ENCODE measurements around the gene REEP3. TPM values are rescaled to one million over a fixed set of nuclear protein-coding genes. Genes with fewer than 3 reads are reported as not detected.

The REEP3 gene
- total and polyA plus RNA-seq, 2 donors (not counting 1 experiment from before 2014, with no cell fraction given), result 2.2 to 8.8 TPM

GRCh38 chr10:63627881-63628296, 106.7 kb downstream of the REEP3 start:
- peaks cover 17 to 28% of the 10 kb centered on the region in 2 donors for H3K4me1 ChIP-seq (ENCODE audit: control insufficient read depth in 2 of 2, insufficient read depth in 2 of 2, low read length in 2 of 2)
- CTCF ChIA-PET, result interaction anchor here (0.6 to 8.6 kb wide), 18 partner anchors 9 to 461 kb away, joined by 3 to 129 read pairs (median 6); no protein-coding TSS in a partner anchor
- peak overlapping the region in 1 of 5 experiments; percentile 81 for H3K4me3 ChIP-seq (ENCODE audit: control extremely low read depth in 1 of 5, extremely low read depth in 1 of 5, insufficient read depth in 1 of 5, low read depth in 2 of 5, low read length in 4 of 5)
- H3K9me3 Mint-ChIP-seq (ENCODE audit: insufficient read depth), result no peaks in the 10 kb centered on the region
- no peaks in the 10 kb centered on the region for H4K20me1 ChIP-seq (ENCODE audit: control insufficient read depth, insufficient read depth, low read length, poor library complexity, severe bottlenecking)
- POLR2A ChIA-PET, result no interaction called here
- no peaks in the 10 kb centered on the region for H3K36me3 ChIP-seq (replicated peaks in 1 of 2; ENCODE audit: control extremely low read depth in 1 of 2, control insufficient read depth in 1 of 2, extremely low read depth in 1 of 2, insufficient read depth in 2 of 2, low read length in 1 of 2)
- H3K27ac Mint-ChIP-seq, result no peak overlapping the region
- H3K9me3 ChIP-seq (ENCODE audit: control extremely low read depth in 1 of 3, control insufficient read depth in 2 of 3, insufficient read depth in 1 of 3, low read length in 2 of 3), result no peaks in the 10 kb centered on the region
- no peak overlapping the region for H2AFZ ChIP-seq (ENCODE audit: insufficient read depth, low read depth, low read length, poor library complexity, severe bottlenecking)
- H3K4me3 Mint-ChIP-seq, result peak overlapping the region; percentile 37
- DNase-seq (no peak), ATAC-seq (ENCODE audit: low read depth) (no peak)
- H3K9ac ChIP-seq (ENCODE audit: low read length), result no peak overlapping the region
- no peaks in the 10 kb centered on the region for H3K27me3 ChIP-seq (replicated peaks in 1 of 4; ENCODE audit: control extremely low read depth in 1 of 4, control insufficient read depth in 3 of 4, insufficient read depth in 4 of 4, low read length in 3 of 4)
- TF ChIP-seq EZH2 (IDR thresholded peaks at IDR 0.05; ENCODE audit: borderline replicate concordance, insufficient read depth, low read depth, low read length, poor library complexity, severe bottlenecking) (no peak), CTCF (IDR thresholded peaks at IDR 0.05) (no peak)
- H3K27me3 Mint-ChIP-seq, result no peaks in the 10 kb centered on the region
- H3K27ac ChIP-seq (ENCODE audit: low read length in 2 of 2), result peak overlapping the region in 1 of 2 donors; percentile 66
- no peaks in the 10 kb centered on the region for H3K79me2 ChIP-seq (ENCODE audit: control insufficient read depth, insufficient read depth, low read length)
- peak overlapping the region; percentile 86 for H3K4me2 ChIP-seq (replicated peaks; ENCODE audit: low read depth, low read length, poor library complexity, severe bottlenecking)
- no CpG with 5 or more reads among the region's 2 CpGs for WGBS (ENCODE audit: insufficient coverage)
- peaks cover 24% of the 10 kb centered on the region for H3K4me1 Mint-ChIP-seq
- intact Hi-C loops (cut with micrococcal nuclease), result loop anchor here (2.0 kb wide), 3 partner anchors 19 to 359 kb away; no protein-coding TSS in a partner anchor

All from B cell (primary cell).